ENCODE measurements around the gene TXNL4A.

TXNL4A gene

GRCh38 chr18:79926306-79926705 is 62.1 kb downstream of the TXNL4A start:
- DNase-seq (ENCODE audit: low read depth): no peak
- H3K4me3 ChIP-seq (ENCODE audit: low read depth, low read length): no peak overlapping the region

- no peak for DNase-seq (ENCODE audit: low read depth)
- H3K4me3 ChIP-seq (ENCODE audit: low read depth, low read length): no peak overlapping the region
Observed at GRCh38 chr18:79924814-79925731, 63.3 kb downstream of the TXNL4A start.

GRCh38 chr18:79923896-79924585 is 64.3 kb downstream of the TXNL4A start:
- H3K4me3 ChIP-seq (ENCODE audit: low read depth, low read length): no peak overlapping the region
- no peak for DNase-seq (ENCODE audit: low read depth)

- DNase-seq (ENCODE audit: low read depth): no peak
- no peak overlapping the region for H3K4me3 ChIP-seq (ENCODE audit: low read depth, low read length)
Observed at GRCh38 chr18:79922971-79923411, 65.4 kb downstream of the TXNL4A start.

GRCh38 chr18:79921984-79922965 is 66.1 kb downstream of the TXNL4A start:
- H3K4me3 ChIP-seq (ENCODE audit: low read depth, low read length): no peak overlapping the region
- no peak for DNase-seq (ENCODE audit: low read depth)

Measured in skeletal muscle cell (primary cell).